GM23248 (cell line): ENCODE measurements around the gene ZNHIT1.

ENCODE experiments used
- EZH2 ChIP-seq: fragments of 200-600 bp; sonication (generic); IDR thresholded peaks from 2 replicates; pipeline ENCODE4 v1.6.1; 2018; ENCODE audit warnings: antibody characterized with exemption, mild to moderate bottlenecking; ENCODE audit not compliant: insufficient read depth, poor library complexity, severe bottlenecking
- EZH2phosphoT487 ChIP-seq: fragments of 200-600 bp; sonication (generic); IDR thresholded peaks from 2 replicates; pipeline ENCODE4 v1.6.1; 2018; ENCODE audit warnings: antibody characterized with exemption, moderate library complexity, mild to moderate bottlenecking, low read depth; ENCODE audit not compliant: insufficient read depth

DNA sequence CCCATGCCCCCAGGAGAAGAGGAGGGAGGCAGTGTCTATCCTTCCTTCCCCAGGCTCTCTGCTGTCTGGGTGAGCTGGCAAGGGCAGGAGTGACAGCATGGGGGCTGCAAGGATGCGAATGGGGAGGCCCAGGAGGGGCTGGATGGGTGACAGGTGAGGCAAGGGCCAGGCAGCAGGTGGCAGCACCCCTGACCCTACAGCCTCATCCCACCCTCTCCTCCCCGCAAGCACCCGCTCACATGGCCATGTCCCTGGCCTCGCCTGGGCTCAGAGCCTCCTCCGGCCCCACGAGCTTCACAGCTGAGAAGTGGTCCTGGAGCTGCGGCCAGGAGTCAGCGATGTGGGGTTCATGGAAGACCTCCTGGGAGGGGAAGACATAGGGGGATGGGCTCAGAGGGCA is 6.0 kb upstream of the ZNHIT1 start:
- TF ChIP-seq EZH2 (no peak), EZH2phosphoT487 (no peak)
